IMR-90 (cell line): ENCODE measurements around the gene GPR139. TPM values are rescaled to one million over a fixed set of nuclear protein-coding genes. Genes with fewer than 3 reads are reported as not detected.

Experiments used
- ATAC-seq: fragments of 200-7000 bp; cut with Tn5 transposase; 2 replicates; pipeline ENCODE4 v1.9.1; 2020; ENCODE audit warnings: low read depth, mild to moderate bottlenecking, moderate library complexity
- BruUV-seq: library from RNA; stranded (reverse); fragments of 400-500 nt; replicated peaks from 2 replicates; lab custom pipeline; 2021; lab: Mats Ljungman, UMichigan
- CTCF ChIA-PET: fragments of 300-600 bp; formaldehyde crosslinking; extraction: SDS; loops from one replicate; lab custom pipeline; 2021; ENCODE audit warnings: antibody characterized with exemption; lab: Yijun Ruan, JAX
- POLR2A ChIA-PET: fragments of 300-600 bp; sonication (Branson Sonifier 250); formaldehyde crosslinking; loops from one replicate; lab custom pipeline; 2022; ENCODE audit warnings: antibody characterized with exemption; ENCODE audit not compliant: unreplicated experiment; lab: Charles Lee
- DNase-seq: peaks from one replicate; pipeline ENCODE4 v3.0.0; 2013
- H2AFZ ChIP-seq: replicated peaks from 2 replicates; pipeline ENCODE3; 2013; ENCODE audit warnings: low read length, mild to moderate bottlenecking; ENCODE audit not compliant: poor library complexity
- H2AK5ac ChIP-seq: 2 replicates; pipeline ENCODE4 v1.6.1; 2013; ENCODE audit warnings: low read depth, low read length, inconsistent platforms
- H2AK9ac ChIP-seq: replicated peaks from 2 replicates; pipeline ENCODE3; 2013; ENCODE audit warnings: mild to moderate bottlenecking, low read depth, low read length, moderate library complexity; ENCODE audit not compliant: poor library complexity
- H2BK120ac ChIP-seq: 2 replicates; pipeline ENCODE4 v1.6.1; 2013; ENCODE audit warnings: low read depth, low read length, inconsistent platforms
- H2BK15ac ChIP-seq: 3 replicates; pipeline ENCODE4 v1.6.1; 2013; ENCODE audit warnings: low read depth, low read length, inconsistent platforms
- H2BK20ac ChIP-seq: 2 replicates; pipeline ENCODE4 v1.6.1; 2013; ENCODE audit warnings: low read depth, mild to moderate bottlenecking, inconsistent platforms, low read length, moderate library complexity
- H2BK5ac ChIP-seq: 2 replicates; pipeline ENCODE4 v1.6.1; 2013; ENCODE audit warnings: mild to moderate bottlenecking, low read depth, low read length, inconsistent platforms; ENCODE audit not compliant: poor library complexity, severe bottlenecking
- H3K14ac ChIP-seq: replicated peaks from 2 replicates; pipeline ENCODE4 v1.6.1; 2013; ENCODE audit warnings: low read depth, low read length, inconsistent platforms
- H3K18ac ChIP-seq: 2 replicates; pipeline ENCODE4 v1.6.1; 2013; ENCODE audit warnings: low read depth, low read length, control low read depth
- H3K23ac ChIP-seq: 2 replicates; pipeline ENCODE4 v1.6.1; 2013; ENCODE audit warnings: low read depth, low read length, inconsistent platforms
- H3K27ac ChIP-seq: 2 replicates; pipeline ENCODE4 v1.5.1; 2013; ENCODE audit warnings: mild to moderate bottlenecking, control low read depth, low read length; ENCODE audit not compliant: insufficient read depth
- H3K27me3 ChIP-seq: 2 replicates; pipeline ENCODE4 v1.6.1; 2013; ENCODE audit warnings: low read length; ENCODE audit not compliant: control insufficient read depth, insufficient read depth
- H3K36me3 ChIP-seq: 2 replicates; pipeline ENCODE4 v1.6.1; 2013; ENCODE audit warnings: low read length, mixed read lengths; ENCODE audit not compliant: control insufficient read depth, insufficient read depth
- H3K4ac ChIP-seq: 2 replicates; pipeline ENCODE4 v1.6.1; 2013; ENCODE audit warnings: low read depth, low read length, inconsistent platforms
- H3K4me1 ChIP-seq: 2 replicates; pipeline ENCODE4 v1.6.1; 2013; ENCODE audit warnings: low read length, mixed read lengths; ENCODE audit not compliant: control insufficient read depth, insufficient read depth
- H3K4me2 ChIP-seq: 2 replicates; pipeline ENCODE4 v1.6.1; 2013; ENCODE audit warnings: low read depth, mild to moderate bottlenecking, control low read depth, low read length, moderate library complexity
- H3K4me3 ChIP-seq: 2 replicates; pipeline ENCODE4 v1.5.1; 2013; ENCODE audit warnings: low read depth, mild to moderate bottlenecking, control low read depth, low read length, moderate library complexity; ENCODE audit not compliant: insufficient read depth
- H3K56ac ChIP-seq: 2 replicates; pipeline ENCODE4 v1.6.1; 2013; ENCODE audit warnings: low read length, inconsistent platforms; ENCODE audit not compliant: insufficient read depth; ENCODE audit errors: extremely low read depth
- H3K79me1 ChIP-seq, 2 experiments: 2 replicates each; pipeline ENCODE4 v1.6.1; 2013; ENCODE audit warnings: low read length in 2 of 2, inconsistent platforms in 1 of 2, low read depth in 1 of 2
- H3K9ac ChIP-seq: 2 replicates; pipeline ENCODE4 v1.6.1; 2013; ENCODE audit warnings: low read depth, low read length, control low read depth
- H3K9me1 ChIP-seq: 2 replicates; pipeline ENCODE4 v1.6.1; 2013; ENCODE audit warnings: low read length, inconsistent platforms; ENCODE audit not compliant: insufficient read depth
- H3K9me3 ChIP-seq: 2 replicates; pipeline ENCODE4 v1.6.1; 2013; ENCODE audit warnings: low read length; ENCODE audit not compliant: control insufficient read depth, insufficient read depth
- H4K20me1 ChIP-seq: 2 replicates; pipeline ENCODE4 v1.6.1; 2013; ENCODE audit warnings: low read length, inconsistent platforms; ENCODE audit not compliant: insufficient read depth
- H4K5ac ChIP-seq: 2 replicates; pipeline ENCODE4 v1.6.1; 2013; ENCODE audit warnings: mild to moderate bottlenecking, low read depth, low read length, control low read depth
- H4K8ac ChIP-seq, 2 experiments: 2 replicates each; pipeline ENCODE4 v1.6.1; 2013; ENCODE audit warnings: low read depth in 2 of 2, low read length in 2 of 2, control low read depth in 1 of 2, inconsistent platforms in 1 of 2
- H4K91ac ChIP-seq: 2 replicates; pipeline ENCODE4 v1.6.1; 2013; ENCODE audit warnings: low read depth, low read length, inconsistent platforms; ENCODE audit not compliant: insufficient read depth
- BHLHE40 ChIP-seq: fragments of 150-350 bp; IDR thresholded peaks from 2 replicates; pipeline ENCODE4 v1.6.1; 2016; ENCODE audit warnings: mild to moderate bottlenecking, low read depth, low read length
- CEBPB ChIP-seq: IDR thresholded peaks from 2 replicates; pipeline ENCODE4 v1.6.1; 2012; ENCODE audit warnings: low read depth, low read length, improper control_type of control experiment
- CHD1 ChIP-seq: IDR thresholded peaks from 2 replicates; pipeline ENCODE4 v1.6.1; 2012; ENCODE audit warnings: low read depth, low read length, improper control_type of control experiment
- FOS ChIP-seq: fragments of 150-350 bp; IDR thresholded peaks from 2 replicates; pipeline ENCODE4 v1.6.1; 2016; ENCODE audit warnings: low read depth, low read length
- MAFK ChIP-seq: IDR thresholded peaks from 2 replicates; pipeline ENCODE4 v1.6.1; 2012; ENCODE audit warnings: low read depth, low read length, improper control_type of control experiment
- MXI1 ChIP-seq: IDR thresholded peaks from 2 replicates; pipeline ENCODE4 v1.6.1; 2012; ENCODE audit warnings: low read depth, mild to moderate bottlenecking, low read length, moderate library complexity, borderline replicate concordance
- NFE2L2 ChIP-seq: fragments of 150-350 bp; IDR thresholded peaks from 2 replicates; pipeline ENCODE4 v1.6.1; 2016; ENCODE audit warnings: low read depth, mild to moderate bottlenecking, low read length
- POLR2A ChIP-seq: IDR thresholded peaks from 2 replicates; pipeline ENCODE4 v1.6.1; 2012; ENCODE audit warnings: mild to moderate bottlenecking, low read depth, low read length
- RAD21 ChIP-seq: IDR thresholded peaks from 2 replicates; pipeline ENCODE4 v1.6.1; 2012; ENCODE audit warnings: low read length, improper control_type of control experiment
- RCOR1 ChIP-seq: IDR thresholded peaks from 2 replicates; pipeline ENCODE4 v1.6.1; 2012; ENCODE audit warnings: mild to moderate bottlenecking, low read length, improper control_type of control experiment; ENCODE audit not compliant: insufficient replicate concordance
- WGBS, 2 experiments: methylation state at CpG; one replicate each; pipeline versions ENCODE4 v1.1.5 to v1.1.7; 2013; ENCODE audit warnings: missing lambda C conversion rate in 2 of 2; ENCODE audit not compliant: insufficient read length in 1 of 2; ENCODE audit errors: extremely low coverage in 2 of 2; 5-methylcytosine and 5-hydroxymethylcytosine counted together
- dilution Hi-C: fragments of 300-500 bp; cut with HindIII; formaldehyde crosslinking; loops from one replicate; pipeline ENCODE4 v1.14.3; 2018; ENCODE audit warnings: low sequenced_read_pairs; ENCODE audit not compliant: unreplicated experiment
- in situ Hi-C: fragments of 300-500 bp; cut with MboI; formaldehyde crosslinking; loops from 3 replicates; pipeline ENCODE4 v1.14.3; 2019; ENCODE audit warnings: low sequenced_read_pairs, inconsistent platforms, mixed read lengths
- intact Hi-C: fragments of 100-400 bp; cut with micrococcal nuclease; formaldehyde crosslinking; loops from 2 replicates; pipeline ENCODE4 v1.10.0; 2022
- polyA plus RNA-seq, 3 experiments: library from polyadenylated mRNA; depleted of rRNA; stranded (reverse); fragments of >200 nt; gene quantifications; 2 replicates each; pipeline ENCODE4 v1.2.3, GENCODE V29; 2012; ENCODE audit warnings: low replicate concordance in 1 of 3
- total RNA-seq: library from RNA; depleted of rRNA; stranded (reverse); fragments of >200 nt; gene quantifications from 2 replicates; pipeline ENCODE4 v1.2.3, GENCODE V29; 2012
- TF ChIP-seq, protein P1 (sequence below): fragments of 150-350 bp; IDR thresholded peaks from 2 replicates; pipeline ENCODE4 v1.6.1; 2016; ENCODE audit warnings: low read depth, mild to moderate bottlenecking, low read length, moderate library complexity, borderline replicate concordance
- TF ChIP-seq, protein P2 (sequence below): conservative IDR thresholded peaks from 2 replicates; pipeline ENCODE4 v1.5.1; 2012; ENCODE audit warnings: mild to moderate bottlenecking, low read depth, low read length, improper control_type of control experiment
- TF ChIP-seq, protein P3 (sequence below): fragments of 150-350 bp; IDR thresholded peaks from 2 replicates; pipeline ENCODE4 v1.6.1; 2017; ENCODE audit warnings: mild to moderate bottlenecking, antibody characterized with exemption, low read length, low read depth

The GPR139 gene
- total and polyA plus RNA-seq, 2 of the 4 experiments (the other 2 are of a cell fraction) = not detected

DNA sequence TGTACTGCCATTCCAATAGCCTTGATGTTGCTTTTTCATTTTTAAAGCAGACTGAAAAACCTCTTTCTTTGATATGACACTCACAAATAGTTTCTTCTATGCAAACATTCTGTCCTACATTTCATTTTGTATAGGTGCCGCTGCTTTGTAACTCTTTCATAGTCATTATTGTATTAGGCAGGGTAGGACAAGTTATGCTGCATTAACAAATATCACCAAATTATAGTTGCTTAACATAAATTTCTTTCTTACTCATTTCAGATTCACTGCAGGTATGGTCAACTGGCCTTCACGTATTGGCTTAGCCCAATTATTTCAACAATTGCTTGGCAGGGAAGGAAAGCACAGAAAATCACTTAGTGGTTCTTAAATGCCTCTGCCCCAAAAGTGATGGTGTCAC is 70.8 kb downstream of the GPR139 start:
- no peak overlapping the region for H2BK20ac ChIP-seq
- H3K4me2 ChIP-seq = no peak overlapping the region
- no peaks in the 10 kb centered on the region for H3K4me1 ChIP-seq
- H3K79me1 ChIP-seq = no peaks in the 10 kb centered on the region
- no peak overlapping the region for H3K4ac ChIP-seq
- BruUV-seq = no TSS peak
- no peak overlapping the region for H2AFZ ChIP-seq
- ATAC-seq = no peak
- H2AK9ac ChIP-seq = no peak overlapping the region
- H3K18ac ChIP-seq = no peak overlapping the region
- ChIA-PET CTCF (no interaction called here), POLR2A (no interaction called here)
- no peak overlapping the region for H3K23ac ChIP-seq
- 38% methylated on average over 1 of the region's 2 CpGs; no CpG with 5 or more reads in 1 of the 2 experiments for WGBS, 2 experiments
- H2BK5ac ChIP-seq = no peak overlapping the region
- no peak for TF ChIP-seq RAD21
- no peak for TF ChIP-seq MXI1
- TF ChIP-seq BHLHE40 = no peak
- no peak for TF ChIP-seq RCOR1
- no peak for TF ChIP-seq POLR2A
- TF ChIP-seq, protein P1, sequence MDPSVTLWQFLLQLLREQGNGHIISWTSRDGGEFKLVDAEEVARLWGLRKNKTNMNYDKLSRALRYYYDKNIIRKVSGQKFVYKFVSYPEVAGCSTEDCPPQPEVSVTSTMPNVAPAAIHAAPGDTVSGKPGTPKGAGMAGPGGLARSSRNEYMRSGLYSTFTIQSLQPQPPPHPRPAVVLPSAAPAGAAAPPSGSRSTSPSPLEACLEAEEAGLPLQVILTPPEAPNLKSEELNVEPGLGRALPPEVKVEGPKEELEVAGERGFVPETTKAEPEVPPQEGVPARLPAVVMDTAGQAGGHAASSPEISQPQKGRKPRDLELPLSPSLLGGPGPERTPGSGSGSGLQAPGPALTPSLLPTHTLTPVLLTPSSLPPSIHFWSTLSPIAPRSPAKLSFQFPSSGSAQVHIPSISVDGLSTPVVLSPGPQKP = no peak
- TF ChIP-seq, protein P2, sequence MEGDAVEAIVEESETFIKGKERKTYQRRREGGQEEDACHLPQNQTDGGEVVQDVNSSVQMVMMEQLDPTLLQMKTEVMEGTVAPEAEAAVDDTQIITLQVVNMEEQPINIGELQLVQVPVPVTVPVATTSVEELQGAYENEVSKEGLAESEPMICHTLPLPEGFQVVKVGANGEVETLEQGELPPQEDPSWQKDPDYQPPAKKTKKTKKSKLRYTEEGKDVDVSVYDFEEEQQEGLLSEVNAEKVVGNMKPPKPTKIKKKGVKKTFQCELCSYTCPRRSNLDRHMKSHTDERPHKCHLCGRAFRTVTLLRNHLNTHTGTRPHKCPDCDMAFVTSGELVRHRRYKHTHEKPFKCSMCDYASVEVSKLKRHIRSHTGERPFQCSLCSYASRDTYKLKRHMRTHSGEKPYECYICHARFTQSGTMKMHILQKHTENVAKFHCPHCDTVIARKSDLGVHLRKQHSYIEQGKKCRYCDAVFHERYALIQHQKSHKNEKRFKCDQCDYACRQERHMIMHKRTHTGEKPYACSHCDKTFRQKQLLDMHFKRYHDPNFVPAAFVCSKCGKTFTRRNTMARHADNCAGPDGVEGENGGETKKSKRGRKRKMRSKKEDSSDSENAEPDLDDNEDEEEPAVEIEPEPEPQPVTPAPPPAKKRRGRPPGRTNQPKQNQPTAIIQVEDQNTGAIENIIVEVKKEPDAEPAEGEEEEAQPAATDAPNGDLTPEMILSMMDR = no peak
- TF ChIP-seq FOS = no peak
- no peak for TF ChIP-seq NFE2L2
- no peak for TF ChIP-seq MAFK
- no peak for TF ChIP-seq CHD1
- no peak for TF ChIP-seq CEBPB
- TF ChIP-seq, protein P3, sequence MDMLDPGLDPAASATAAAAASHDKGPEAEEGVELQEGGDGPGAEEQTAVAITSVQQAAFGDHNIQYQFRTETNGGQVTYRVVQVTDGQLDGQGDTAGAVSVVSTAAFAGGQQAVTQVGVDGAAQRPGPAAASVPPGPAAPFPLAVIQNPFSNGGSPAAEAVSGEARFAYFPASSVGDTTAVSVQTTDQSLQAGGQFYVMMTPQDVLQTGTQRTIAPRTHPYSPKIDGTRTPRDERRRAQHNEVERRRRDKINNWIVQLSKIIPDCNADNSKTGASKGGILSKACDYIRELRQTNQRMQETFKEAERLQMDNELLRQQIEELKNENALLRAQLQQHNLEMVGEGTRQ = no peak
- dilution Hi-C loops = no loop called here
- no peak overlapping the region for H2AK5ac ChIP-seq
- DNase-seq = no peak
- H3K36me3 ChIP-seq = no peaks in the 10 kb centered on the region
- H2BK120ac ChIP-seq = no peak overlapping the region
- no peak overlapping the region for H4K8ac ChIP-seq
- in situ Hi-C loops = no loop called here
- no peaks in the 10 kb centered on the region for H3K9me1 ChIP-seq
- H3K27ac ChIP-seq = no peak overlapping the region
- H4K91ac ChIP-seq = no peak overlapping the region
- H4K20me1 ChIP-seq = no peaks in the 10 kb centered on the region
- no peaks in the 10 kb centered on the region; the same call in 1 of the 2 replicates for H3K9me3 ChIP-seq
- H3K4me3 ChIP-seq = no peak overlapping the region
- no peak overlapping the region for H3K14ac ChIP-seq
- intact Hi-C loops = no loop called here
- H3K27me3 ChIP-seq = no peaks in the 10 kb centered on the region
- H4K5ac ChIP-seq = no peak overlapping the region
- no peak overlapping the region for H3K56ac ChIP-seq
- H3K9ac ChIP-seq = no peak overlapping the region
- H2BK15ac ChIP-seq = no peak overlapping the region
